Mesendoderm (in vitro differentiated cells): ENCODE measurements around the gene MAOB.

ENCODE experiments used
- DNase-seq: peaks from one replicate; pipeline ENCODE4 v3.0.0; 2013
- H2AK5ac ChIP-seq: 2 replicates; pipeline ENCODE4 v1.6.1; 2013; ENCODE audit warnings: low read length, inconsistent platforms
- H2BK120ac ChIP-seq: 2 replicates; pipeline ENCODE4 v1.6.1; 2013; ENCODE audit warnings: low read depth, mild to moderate bottlenecking, low read length, moderate library complexity, mixed read lengths
- H2BK15ac ChIP-seq: replicated peaks from 2 replicates; pipeline ENCODE4 v1.6.1; 2013; ENCODE audit warnings: low read depth, mild to moderate bottlenecking, moderate library complexity
- H2BK5ac ChIP-seq: 2 replicates; pipeline ENCODE4 v1.6.1; 2013; ENCODE audit warnings: low read length, inconsistent platforms
- H3K18ac ChIP-seq: 2 replicates; pipeline ENCODE4 v1.6.1; 2013; ENCODE audit warnings: mild to moderate bottlenecking, low read length, mixed read lengths
- H3K23ac ChIP-seq: one replicate; pipeline ENCODE4 v1.6.1; 2013; ENCODE audit warnings: low read length
- H3K27ac ChIP-seq: 2 replicates; pipeline ENCODE4 v1.5.1; 2013; ENCODE audit warnings: low read depth, mild to moderate bottlenecking, inconsistent platforms, low read length, moderate library complexity
- H3K27me3 ChIP-seq: 2 replicates; pipeline ENCODE4 v1.6.1; 2013; ENCODE audit warnings: low read length, control low read depth, mild to moderate bottlenecking, inconsistent platforms; ENCODE audit not compliant: insufficient read depth, poor library complexity
- H3K36me3 ChIP-seq: 2 replicates; pipeline ENCODE4 v1.6.1; 2013; ENCODE audit warnings: low read length, inconsistent platforms; ENCODE audit not compliant: control insufficient read depth, insufficient read depth
- H3K4ac ChIP-seq: one replicate; pipeline ENCODE4 v1.6.1; 2013; ENCODE audit warnings: low read depth, mild to moderate bottlenecking, low read length, moderate library complexity
- H3K4me1 ChIP-seq: 2 replicates; pipeline ENCODE4 v1.6.1; 2013; ENCODE audit warnings: low read depth, low read length, inconsistent platforms; ENCODE audit not compliant: control insufficient read depth
- H3K4me2 ChIP-seq: 2 replicates; pipeline ENCODE4 v1.6.1; 2013; ENCODE audit warnings: low read length
- H3K4me3 ChIP-seq: 2 replicates; pipeline ENCODE4 v1.5.1; 2013; ENCODE audit warnings: mild to moderate bottlenecking, low read length
- H3K56ac ChIP-seq: one replicate; pipeline ENCODE4 v1.6.1; 2013; ENCODE audit warnings: low read length
- H3K79me1 ChIP-seq: 2 replicates; pipeline ENCODE4 v1.6.1; 2013; ENCODE audit warnings: low read length, inconsistent platforms
- H3K79me2 ChIP-seq: 2 replicates; pipeline ENCODE4 v1.6.1; 2013; ENCODE audit warnings: mild to moderate bottlenecking, low read length; ENCODE audit not compliant: control insufficient read depth, insufficient read depth
- H3K9ac ChIP-seq: 2 replicates; pipeline ENCODE4 v1.6.1; 2013; ENCODE audit warnings: low read length, inconsistent platforms
- H4K5ac ChIP-seq: one replicate; pipeline ENCODE4 v1.6.1; 2013; ENCODE audit warnings: low read length
- H4K8ac ChIP-seq: one replicate; pipeline ENCODE4 v1.6.1; 2013; ENCODE audit warnings: low read depth, mild to moderate bottlenecking, control low read depth, low read length, moderate library complexity
- WGBS: extraction: QIAGEN DNeasy Blood & Tissue Kit; methylation state at CpG from one replicate; pipeline ENCODE4 v1.1.7; 2013; ENCODE audit warnings: low lambda C conversion rate, missing lambda C conversion rate; ENCODE audit not compliant: insufficient coverage; ENCODE audit errors: extremely low coverage; 5-methylcytosine and 5-hydroxymethylcytosine counted together

Gene MAOB

GRCh38 chrX:43817444-43817843, 64.8 kb downstream of the MAOB start:
- Histone ChIP-seq H3K56ac (no peak overlapping the region), H2AK5ac (no peak overlapping the region), H3K79me1 (no peaks in the 10 kb centered on the region), H3K4me1 (no peaks in the 10 kb centered on the region), H3K27me3 (no peaks in the 10 kb centered on the region), H3K4me2 (no peak overlapping the region), H4K5ac (no peak overlapping the region), H3K4me3 (no peak overlapping the region), H2BK5ac (no peak overlapping the region), H2BK15ac (no peak overlapping the region), H4K8ac (no peak overlapping the region), H3K4ac (no peak overlapping the region), H3K79me2 (no peaks in the 10 kb centered on the region), H3K9ac (no peak overlapping the region), H2BK120ac (no peak overlapping the region), H3K18ac (no peak overlapping the region), H3K36me3 (no peaks in the 10 kb centered on the region), H3K23ac (no peak overlapping the region), H3K27ac (no peak overlapping the region)
- no peak for DNase-seq
- no CpG with 5 or more reads among the region's 3 CpGs for WGBS

- WGBS = no CpG with 5 or more reads among the region's 2 CpGs
- H3K79me1 ChIP-seq = no peaks in the 10 kb centered on the region
Measured at GRCh38 chrX:43815209-43815608, 67.0 kb downstream of the MAOB start.

GRCh38 chrX:43813898-43814297, 68.4 kb downstream of the MAOB start:
- Histone ChIP-seq H3K23ac (no peak overlapping the region), H3K4me3 (no peak overlapping the region), H3K79me2 (no peaks in the 10 kb centered on the region), H3K4me1 (no peaks in the 10 kb centered on the region), H3K27me3 (no peaks in the 10 kb centered on the region), H4K5ac (no peak overlapping the region), H3K27ac (no peak overlapping the region), H3K79me1 (no peaks in the 10 kb centered on the region), H2BK15ac (no peak overlapping the region), H3K9ac (no peak overlapping the region), H3K56ac (no peak overlapping the region), H3K18ac (no peak overlapping the region), H3K4ac (no peak overlapping the region), H3K36me3 (no peaks in the 10 kb centered on the region), H2AK5ac (no peak overlapping the region), H3K4me2 (no peak overlapping the region), H4K8ac (no peak overlapping the region), H2BK120ac (no peak overlapping the region), H2BK5ac (no peak overlapping the region)
- DNase-seq = peak; percentile 40

More at GRCh38 chrX:43815209-43815608, 67.0 kb downstream of the MAOB start:
- Histone ChIP-seq H3K4me2 (no peak overlapping the region), H3K4me1 (no peaks in the 10 kb centered on the region), H3K4me3 (no peak overlapping the region), H2BK15ac (no peak overlapping the region), H3K18ac (no peak overlapping the region), H3K27me3 (no peaks in the 10 kb centered on the region), H4K5ac (no peak overlapping the region), H2AK5ac (no peak overlapping the region), H3K79me2 (no peaks in the 10 kb centered on the region), H3K56ac (no peak overlapping the region), H3K9ac (no peak overlapping the region), H3K27ac (no peak overlapping the region), H4K8ac (no peak overlapping the region), H3K4ac (no peak overlapping the region), H2BK5ac (no peak overlapping the region), H3K23ac (no peak overlapping the region), H2BK120ac (no peak overlapping the region), H3K36me3 (no peaks in the 10 kb centered on the region)
- DNase-seq = no peak

- Histone ChIP-seq H3K36me3 (no peaks in the 10 kb centered on the region), H2BK5ac (no peak overlapping the region), H3K79me2 (no peaks in the 10 kb centered on the region), H2BK15ac (no peak overlapping the region), H4K5ac (no peak overlapping the region), H3K18ac (no peak overlapping the region), H3K56ac (no peak overlapping the region), H3K23ac (no peak overlapping the region), H3K4ac (no peak overlapping the region), H3K4me1 (no peaks in the 10 kb centered on the region), H3K79me1 (no peaks in the 10 kb centered on the region), H2AK5ac (no peak overlapping the region), H3K4me3 (no peak overlapping the region), H2BK120ac (no peak overlapping the region), H3K27ac (no peak overlapping the region), H3K9ac (no peak overlapping the region), H3K27me3 (no peaks in the 10 kb centered on the region), H4K8ac (no peak overlapping the region), H3K4me2 (no peak overlapping the region)
- WGBS = no CpG with 5 or more reads among the region's 2 CpGs
- DNase-seq = no peak
Measured at GRCh38 chrX:43813319-43813718, 68.9 kb downstream of the MAOB start.

- no peak overlapping the region for H3K4me2 ChIP-seq
- H3K79me1 ChIP-seq = no peaks in the 10 kb centered on the region
- no peaks in the 10 kb centered on the region for H3K27me3 ChIP-seq
- no peak overlapping the region for H2BK120ac ChIP-seq
- no peak overlapping the region for H3K4me3 ChIP-seq
- no peak overlapping the region for H3K18ac ChIP-seq
- H3K9ac ChIP-seq = no peak overlapping the region
- no peak overlapping the region for H2AK5ac ChIP-seq
- no peaks in the 10 kb centered on the region for H3K4me1 ChIP-seq
- no peak overlapping the region for H4K5ac ChIP-seq
- H3K79me2 ChIP-seq = no peaks in the 10 kb centered on the region
- no peak overlapping the region for H3K4ac ChIP-seq
- no peak overlapping the region for H3K27ac ChIP-seq
- no peak overlapping the region for H2BK5ac ChIP-seq
- no peak overlapping the region for H4K8ac ChIP-seq
- no peak for DNase-seq
- H2BK15ac ChIP-seq = no peak overlapping the region
- H3K56ac ChIP-seq = no peak overlapping the region
- H3K23ac ChIP-seq = no peak overlapping the region
- no peaks in the 10 kb centered on the region for H3K36me3 ChIP-seq
Measured at GRCh38 chrX:43809463-43809862, 72.8 kb downstream of the MAOB start.

- Histone ChIP-seq H2BK120ac (no peak overlapping the region), H3K4me3 (no peak overlapping the region), H3K9ac (no peak overlapping the region), H3K56ac (no peak overlapping the region), H3K27me3 (no peaks in the 10 kb centered on the region), H3K36me3 (no peaks in the 10 kb centered on the region), H3K18ac (no peak overlapping the region), H4K8ac (no peak overlapping the region), H2BK5ac (no peak overlapping the region), H3K27ac (no peak overlapping the region), H2AK5ac (no peak overlapping the region), H3K79me1 (no peaks in the 10 kb centered on the region), H4K5ac (no peak overlapping the region), H3K23ac (no peak overlapping the region), H2BK15ac (no peak overlapping the region), H3K4me1 (no peaks in the 10 kb centered on the region), H3K4me2 (no peak overlapping the region), H3K79me2 (no peaks in the 10 kb centered on the region), H3K4ac (no peak overlapping the region)
- no peak for DNase-seq
Measured at GRCh38 chrX:43808231-43808630, 74.0 kb downstream of the MAOB start.
